ENCODE data around the gene TXNDC15. TPM values are rescaled to one million over a fixed set of nuclear protein-coding genes. Genes with fewer than 3 reads are reported as not detected.
A peak's percentile ranks its signal among the peaks of the same experiment; 100 is the strongest.

Gene TXNDC15
- total and polyA plus RNA-seq, 2 of the 13 experiments (the other 11 are each of a cell fraction or from before 2014, with no cell fraction given) = 22.2 to 49.9 TPM

- TF ChIP-seq NCOA5 (CRISPR knock-in tag; IDR thresholded peaks at IDR 0.05) (no peak), PCBP2 (optimal IDR thresholded peaks at IDR 0.05; ENCODE audit: low read depth, low read length, poor library complexity, severe bottlenecking) (no peak), ATF5 (CRISPR knock-in tag; IDR thresholded peaks at IDR 0.05; ENCODE audit: low read depth) (0 out of 2 replicates have a peak, but pooled peaks have one; percentile 55), ZFP37 (CRISPR knock-in tag; IDR thresholded peaks at IDR 0.05; ENCODE audit: borderline replicate concordance) (no peak), KIAA2018 (CRISPR knock-in tag; IDR thresholded peaks at IDR 0.05; ENCODE audit: borderline replicate concordance) (no peak), SAFB2 (CRISPR knock-in tag; IDR thresholded peaks at IDR 0.05; ENCODE audit: borderline replicate concordance, low read depth) (peak; percentile 96; the same call in 1 of the 2 replicates), MXI1 (IDR thresholded peaks at IDR 0.05; ENCODE audit: borderline replicate concordance, low read depth, low read length) (peak; percentile 78; the same call in 1 of the 3 replicates), HNRNPH1 (optimal IDR thresholded peaks at IDR 0.05; ENCODE audit: low read depth, low read length) (no peak), IRF9 (CRISPR knock-in tag; IDR thresholded peaks at IDR 0.05; ENCODE audit: borderline replicate concordance) (peak; percentile 85), ZNF776 (CRISPR knock-in tag; IDR thresholded peaks at IDR 0.05) (peak; percentile 87; the same call in 1 of the 2 replicates), FOXK2 (IDR thresholded peaks at IDR 0.05) (no peak), ZNF703 (CRISPR knock-in tag; IDR thresholded peaks at IDR 0.05; ENCODE audit: borderline replicate concordance) (no peak), RBAK (CRISPR knock-in tag; IDR thresholded peaks at IDR 0.05) (no peak), ZNF558 (CRISPR knock-in tag; IDR thresholded peaks at IDR 0.05; ENCODE audit: borderline replicate concordance) (0 out of 2 replicates have a peak, but pooled peaks have one; percentile 47), SP140L (CRISPR knock-in tag; IDR thresholded peaks at IDR 0.05; ENCODE audit: borderline replicate concordance) (no peak), IRX3 (CRISPR knock-in tag; IDR thresholded peaks at IDR 0.05; ENCODE audit: borderline replicate concordance, low read depth) (peak; percentile 17; the same call in 1 of the 2 replicates), HMGA1 (CRISPR knock-in tag; conservative IDR thresholded peaks at IDR 0.05) (no peak)
- TF ChIP-seq, protein P1, sequence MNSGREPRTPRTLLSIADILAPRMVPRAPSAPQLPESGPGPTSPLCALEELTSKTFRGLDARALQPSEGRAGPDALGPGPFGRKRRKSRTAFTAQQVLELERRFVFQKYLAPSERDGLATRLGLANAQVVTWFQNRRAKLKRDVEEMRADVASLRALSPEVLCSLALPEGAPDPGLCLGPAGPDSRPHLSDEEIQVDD (CRISPR knock-in tag; IDR thresholded peaks at IDR 0.05; ENCODE audit: borderline replicate concordance) = no peak
Observed at GRCh38 chr5:134904610-134905245, 30.6 kb downstream of the TXNDC15 start, which contains the start of gene PCBD2 (continued).

All from HepG2 (cell line).